ENCODE measurements around the gene GMPS. TPM values are rescaled to one million over a fixed set of nuclear protein-coding genes. Genes with fewer than 3 reads are reported as not detected.

The GMPS gene
- total RNA-seq, 1 experiment from 2014 or later = 185 TPM

DNA sequence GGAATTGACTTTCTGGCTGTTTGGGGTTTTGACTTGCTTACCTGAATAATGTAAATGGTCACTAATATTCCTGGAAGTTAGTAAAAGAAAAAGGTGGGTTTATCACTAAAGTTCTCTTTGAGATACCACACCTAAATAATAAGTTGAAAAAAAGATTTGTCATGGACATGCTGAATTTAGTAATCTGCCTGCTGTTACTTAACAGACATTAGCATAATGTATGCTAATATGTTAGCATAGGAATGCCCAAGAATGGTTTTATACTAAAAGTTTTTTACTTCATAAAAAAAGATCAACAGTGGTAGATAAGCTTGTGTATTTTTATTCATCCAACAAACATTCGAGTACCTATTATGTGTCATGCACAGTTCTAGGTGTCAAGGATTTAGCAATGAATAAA, 36.5 kb downstream of the GMPS start:
- Histone ChIP-seq H3K27me3 (replicated peaks; ENCODE audit: insufficient read depth, low read depth, low read length, poor library complexity) (no peaks in the 10 kb centered on the region), H3K4me3 (ENCODE audit: low read depth, low read length, poor library complexity, severe bottlenecking) (no peak overlapping the region), H3K9me3 (ENCODE audit: low read depth, low read length, poor library complexity, severe bottlenecking) (no peaks in the 10 kb centered on the region), H3K4me1 (ENCODE audit: insufficient read depth, low read length, poor library complexity, severe bottlenecking) (no peaks in the 10 kb centered on the region), H3K27ac (ENCODE audit: low read depth, low read length, poor library complexity, severe bottlenecking) (no peak overlapping the region), H3K36me3 (ENCODE audit: insufficient read depth, low read length, poor library complexity, severe bottlenecking) (peaks cover 75% of the 10 kb centered on the region)
- ChIA-PET CTCF (no interaction called here), POLR2A (ENCODE audit: low non-redundant PET) (no interaction called here)
- no TSS peak for BruUV-seq (replicated peaks)
- intact Hi-C loops (cut with micrococcal nuclease; ENCODE audit: unreplicated experiment) = no loop called here
- no peak for DNase-seq (ENCODE audit: low spot score)
- TF ChIP-seq EZH2 (IDR thresholded peaks at IDR 0.05; ENCODE audit: borderline replicate concordance, low read depth, low read length, poor library complexity, severe bottlenecking) = no peak
- TF ChIP-seq, protein P1, sequence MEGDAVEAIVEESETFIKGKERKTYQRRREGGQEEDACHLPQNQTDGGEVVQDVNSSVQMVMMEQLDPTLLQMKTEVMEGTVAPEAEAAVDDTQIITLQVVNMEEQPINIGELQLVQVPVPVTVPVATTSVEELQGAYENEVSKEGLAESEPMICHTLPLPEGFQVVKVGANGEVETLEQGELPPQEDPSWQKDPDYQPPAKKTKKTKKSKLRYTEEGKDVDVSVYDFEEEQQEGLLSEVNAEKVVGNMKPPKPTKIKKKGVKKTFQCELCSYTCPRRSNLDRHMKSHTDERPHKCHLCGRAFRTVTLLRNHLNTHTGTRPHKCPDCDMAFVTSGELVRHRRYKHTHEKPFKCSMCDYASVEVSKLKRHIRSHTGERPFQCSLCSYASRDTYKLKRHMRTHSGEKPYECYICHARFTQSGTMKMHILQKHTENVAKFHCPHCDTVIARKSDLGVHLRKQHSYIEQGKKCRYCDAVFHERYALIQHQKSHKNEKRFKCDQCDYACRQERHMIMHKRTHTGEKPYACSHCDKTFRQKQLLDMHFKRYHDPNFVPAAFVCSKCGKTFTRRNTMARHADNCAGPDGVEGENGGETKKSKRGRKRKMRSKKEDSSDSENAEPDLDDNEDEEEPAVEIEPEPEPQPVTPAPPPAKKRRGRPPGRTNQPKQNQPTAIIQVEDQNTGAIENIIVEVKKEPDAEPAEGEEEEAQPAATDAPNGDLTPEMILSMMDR (conservative IDR thresholded peaks at IDR 0.05; ENCODE audit: low read depth, low read length) = no peak

DNA sequence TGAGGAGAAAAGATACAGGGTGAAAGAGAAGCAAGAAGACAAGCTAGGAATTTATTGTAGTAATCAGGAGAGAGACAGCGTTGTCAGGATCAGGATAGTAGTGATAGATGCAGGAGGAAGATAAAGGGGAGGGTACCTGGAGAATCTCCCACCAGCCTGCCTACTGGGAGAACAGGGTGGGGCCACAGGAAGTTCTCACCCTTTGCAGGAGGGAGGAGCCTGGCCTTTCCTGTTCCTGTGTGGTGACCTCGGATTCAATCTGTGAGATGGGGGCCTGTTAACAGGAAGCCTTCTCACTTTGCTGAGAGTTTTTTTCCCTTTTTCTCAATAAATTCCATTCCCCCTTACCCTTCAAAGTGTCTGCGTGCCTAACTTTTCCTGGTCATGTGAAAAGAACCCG, 37.6 kb downstream of the GMPS start:
- no peaks in the 10 kb centered on the region for H3K9me3 ChIP-seq (ENCODE audit: low read depth, low read length, poor library complexity, severe bottlenecking)
- H3K4me3 ChIP-seq (ENCODE audit: low read depth, low read length, poor library complexity, severe bottlenecking) = no peak overlapping the region
- no peaks in the 10 kb centered on the region for H3K4me1 ChIP-seq (ENCODE audit: insufficient read depth, low read length, poor library complexity, severe bottlenecking)
- no peaks in the 10 kb centered on the region for H3K27me3 ChIP-seq (replicated peaks; ENCODE audit: insufficient read depth, low read depth, low read length, poor library complexity)
- intact Hi-C loops (cut with micrococcal nuclease; ENCODE audit: unreplicated experiment) = no loop called here
- ChIA-PET CTCF (no interaction called here), POLR2A (ENCODE audit: low non-redundant PET) (no interaction called here)
- no peak for DNase-seq (ENCODE audit: low spot score)
- TF ChIP-seq, protein P1 (conservative IDR thresholded peaks at IDR 0.05; ENCODE audit: low read depth, low read length) = no peak
- no peak for TF ChIP-seq EZH2 (IDR thresholded peaks at IDR 0.05; ENCODE audit: borderline replicate concordance, low read depth, low read length, poor library complexity, severe bottlenecking)
- no TSS peak for BruUV-seq (replicated peaks)
- H3K36me3 ChIP-seq (ENCODE audit: insufficient read depth, low read length, poor library complexity, severe bottlenecking) = peaks cover 71% of the 10 kb centered on the region
- no peak overlapping the region for H3K27ac ChIP-seq (ENCODE audit: low read depth, low read length, poor library complexity, severe bottlenecking)

DNA sequence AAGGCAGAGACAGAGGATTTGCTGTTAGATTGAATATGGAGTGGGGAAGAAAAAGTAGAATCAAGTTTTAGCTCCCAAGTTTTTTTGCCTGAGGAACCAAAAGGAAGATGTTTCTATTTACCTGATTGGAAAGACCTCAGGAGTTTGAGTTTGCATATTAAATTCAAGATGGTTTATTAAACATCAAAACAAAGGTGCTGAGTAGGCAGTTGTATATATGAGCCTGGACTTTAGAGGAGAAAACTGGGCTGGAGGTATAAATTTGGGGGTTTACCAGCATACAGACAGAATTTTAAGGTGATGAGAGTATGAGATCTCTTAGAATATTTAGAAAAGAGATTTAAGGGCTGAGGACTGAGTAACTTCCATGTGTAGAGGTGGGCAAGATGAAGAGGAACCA, 38.2 kb downstream of the GMPS start:
- ChIA-PET CTCF (no interaction called here), POLR2A (ENCODE audit: low non-redundant PET) (no interaction called here)
- Histone ChIP-seq H3K36me3 (ENCODE audit: insufficient read depth, low read length, poor library complexity, severe bottlenecking) (peaks cover 70% of the 10 kb centered on the region), H3K9me3 (ENCODE audit: low read depth, low read length, poor library complexity, severe bottlenecking) (no peaks in the 10 kb centered on the region), H3K4me3 (ENCODE audit: low read depth, low read length, poor library complexity, severe bottlenecking) (no peak overlapping the region), H3K27ac (ENCODE audit: low read depth, low read length, poor library complexity, severe bottlenecking) (no peak overlapping the region), H3K27me3 (replicated peaks; ENCODE audit: insufficient read depth, low read depth, low read length, poor library complexity) (no peaks in the 10 kb centered on the region), H3K4me1 (ENCODE audit: insufficient read depth, low read length, poor library complexity, severe bottlenecking) (no peaks in the 10 kb centered on the region)
- DNase-seq (ENCODE audit: low spot score) = no peak
- no TSS peak for BruUV-seq (replicated peaks)
- no peak for TF ChIP-seq EZH2 (IDR thresholded peaks at IDR 0.05; ENCODE audit: borderline replicate concordance, low read depth, low read length, poor library complexity, severe bottlenecking)
- TF ChIP-seq, protein P1 (conservative IDR thresholded peaks at IDR 0.05; ENCODE audit: low read depth, low read length) = no peak
- intact Hi-C loops (cut with micrococcal nuclease; ENCODE audit: unreplicated experiment) = no loop called here
